ENCODE measurements around the gene PKP4.

DNA sequence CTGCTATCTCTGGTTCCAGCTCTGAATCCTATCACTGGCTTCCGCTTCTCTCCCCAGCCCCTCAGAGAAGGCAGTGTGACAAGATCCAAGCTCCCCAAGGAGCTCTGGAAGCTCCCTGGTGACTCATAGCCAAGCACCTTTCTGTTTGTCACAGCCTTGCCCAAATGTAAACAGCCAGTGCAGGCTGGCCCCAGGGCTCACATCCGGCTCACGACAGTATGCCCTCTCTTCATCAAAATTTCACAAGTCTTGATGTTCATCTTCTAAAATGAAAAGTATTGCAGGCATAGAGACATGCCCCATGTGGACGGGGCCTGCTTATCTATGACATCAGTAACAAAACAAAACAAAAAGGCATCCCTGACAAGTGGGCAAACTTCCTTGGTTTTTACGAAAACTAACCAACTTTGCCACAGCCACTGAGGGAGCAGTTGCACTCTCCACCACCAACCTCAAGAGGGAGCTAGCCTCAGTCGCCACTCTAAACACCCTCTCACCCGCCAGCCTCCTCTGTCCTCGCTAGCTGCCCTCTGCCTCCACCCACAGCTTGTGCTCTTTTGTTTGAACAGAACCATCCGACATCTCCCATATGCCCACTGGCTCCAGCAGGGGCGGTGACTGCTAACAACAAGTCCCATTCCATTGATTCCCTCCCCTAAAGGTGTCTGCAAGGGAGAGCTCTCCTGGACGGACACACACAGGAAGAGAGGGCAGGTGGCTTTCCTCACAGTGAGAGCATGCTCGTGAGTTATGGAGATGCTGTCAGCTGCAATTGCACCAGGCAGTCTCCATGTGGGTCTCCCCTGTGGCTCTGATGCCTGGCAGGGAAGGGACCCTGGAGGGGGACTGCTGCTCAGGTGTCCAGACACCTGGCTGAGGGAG, 267.4 kb downstream of the PKP4 start:
- TF ChIP-seq EZH2phosphoT487 (IDR thresholded peaks at IDR 0.05; ENCODE audit: insufficient read depth, low read depth): no peak
- no peak for TF ChIP-seq EZH2 (IDR thresholded peaks at IDR 0.05; ENCODE audit: insufficient read depth, poor library complexity, severe bottlenecking)

All from GM23248 (cell line).